ENCODE measurements around the gene ABCG5.

ABCG5 gene

GRCh38 chr2:43810888-43811287, 27.8 kb downstream of the ABCG5 start:
- TF ChIP-seq CTCF (IDR thresholded peaks at IDR 0.05; ENCODE audit: unreplicated experiment in 3 of 3): no peak
- no peak overlapping the region for H3K4me3 Mint-ChIP-seq
- H3K27me3 Mint-ChIP-seq (ENCODE audit: low read depth): no peaks in the 10 kb centered on the region
- H3K9me3 Mint-ChIP-seq: no peaks in the 10 kb centered on the region
- peaks cover 28% of the 10 kb centered on the region for H3K36me3 Mint-ChIP-seq (ENCODE audit: low read depth)
- no peak overlapping the region for H3K27ac Mint-ChIP-seq
- no peaks in the 10 kb centered on the region for H3K4me1 Mint-ChIP-seq

GRCh38 chr2:43810452-43810851, 28.2 kb downstream of the ABCG5 start:
- H3K4me1 Mint-ChIP-seq: no peaks in the 10 kb centered on the region
- TF ChIP-seq CTCF (IDR thresholded peaks at IDR 0.05; ENCODE audit: unreplicated experiment in 3 of 3): no peak
- H3K27ac Mint-ChIP-seq: no peak overlapping the region
- peaks cover 28% of the 10 kb centered on the region for H3K36me3 Mint-ChIP-seq (ENCODE audit: low read depth)
- H3K9me3 Mint-ChIP-seq: no peaks in the 10 kb centered on the region
- H3K4me3 Mint-ChIP-seq: no peak overlapping the region
- no peaks in the 10 kb centered on the region for H3K27me3 Mint-ChIP-seq (ENCODE audit: low read depth)

GRCh38 chr2:43806719-43807031, 32.0 kb downstream of the ABCG5 start:
- H3K36me3 Mint-ChIP-seq (ENCODE audit: low read depth): peaks cover 48% of the 10 kb centered on the region
- peak overlapping the region in 1 of 3 experiments; percentile 87 for H3K27ac Mint-ChIP-seq
- H3K4me3 Mint-ChIP-seq: no peak overlapping the region
- H3K27me3 Mint-ChIP-seq (ENCODE audit: low read depth): no peaks in the 10 kb centered on the region
- no peaks in the 10 kb centered on the region for H3K9me3 Mint-ChIP-seq
- no peak for TF ChIP-seq CTCF (IDR thresholded peaks at IDR 0.05; ENCODE audit: unreplicated experiment in 3 of 3)
- H3K4me1 Mint-ChIP-seq: no peaks in the 10 kb centered on the region

- no peak overlapping the region for H3K4me3 Mint-ChIP-seq
- no peaks in the 10 kb centered on the region for H3K4me1 Mint-ChIP-seq
- no peak overlapping the region for H3K27ac Mint-ChIP-seq
- no peaks in the 10 kb centered on the region for H3K27me3 Mint-ChIP-seq (ENCODE audit: low read depth)
- no peak for TF ChIP-seq CTCF (IDR thresholded peaks at IDR 0.05; ENCODE audit: unreplicated experiment in 3 of 3)
- peaks cover 41% of the 10 kb centered on the region for H3K36me3 Mint-ChIP-seq (ENCODE audit: low read depth)
- no peaks in the 10 kb centered on the region for H3K9me3 Mint-ChIP-seq
These were observed 35.5 kb downstream of the ABCG5 start for GRCh38 chr2:43803113-43803512.

- no peaks in the 10 kb centered on the region for H3K27me3 Mint-ChIP-seq (ENCODE audit: low read depth)
- H3K9me3 Mint-ChIP-seq: no peaks in the 10 kb centered on the region
- TF ChIP-seq CTCF (IDR thresholded peaks at IDR 0.05; ENCODE audit: unreplicated experiment in 3 of 3): no peak
- H3K27ac Mint-ChIP-seq: no peak overlapping the region
- H3K36me3 Mint-ChIP-seq (ENCODE audit: low read depth): peaks cover 39% of the 10 kb centered on the region
- H3K4me3 Mint-ChIP-seq: no peak overlapping the region
- H3K4me1 Mint-ChIP-seq: no peaks in the 10 kb centered on the region
These were observed 36.5 kb downstream of the ABCG5 start for GRCh38 chr2:43802135-43802534.

- Mint-ChIP-seq H3K36me3 (ENCODE audit: low read depth) (peaks cover 33% of the 10 kb centered on the region), H3K4me1 (no peaks in the 10 kb centered on the region), H3K27me3 (ENCODE audit: low read depth) (no peaks in the 10 kb centered on the region), H3K4me3 (no peak overlapping the region), H3K9me3 (no peaks in the 10 kb centered on the region), H3K27ac (no peak overlapping the region)
- no peak for TF ChIP-seq CTCF (IDR thresholded peaks at IDR 0.05; ENCODE audit: unreplicated experiment in 3 of 3)
These were observed 37.7 kb downstream of the ABCG5 start for GRCh38 chr2:43800894-43801293.

Data from nephron (organoid).